ENCODE measurements around the gene SELENOO. TPM values are rescaled to one million over a fixed set of nuclear protein-coding genes. Genes with fewer than 3 reads are reported as not detected.

Gene SELENOO
- total and polyA plus RNA-seq, 2 of the 13 experiments (the other 11 are each of a cell fraction or from before 2014, with no cell fraction given): 14.4 to 19.0 TPM

GRCh38 chr22:50216684-50217520 lies 16.1 kb downstream of the SELENOO start (continued):
- no peak for TF ChIP-seq PRMT3 (CRISPR knock-in tag; IDR thresholded peaks at IDR 0.05; ENCODE audit: borderline replicate concordance, low read depth)
- no peak for TF ChIP-seq EED (CRISPR knock-in tag; IDR thresholded peaks at IDR 0.05)

- CTCF ChIA-PET (ENCODE audit: low intra/inter-chr PET ratio, low total read pairs): interaction anchor here (0.6 kb wide), 1 partner anchor 124 kb away, joined by 3 read pairs; no protein-coding TSS in a partner anchor
- peaks cover 12% of the 10 kb centered on the region for H3K79me2 ChIP-seq (ENCODE audit: insufficient read depth, low read length)
- H3K9ac ChIP-seq (ENCODE audit: insufficient read depth, low read depth, low read length): no peak overlapping the region
- FAIRE-seq: no peak
- no peak overlapping the region for H3K4me2 ChIP-seq (ENCODE audit: low read depth, low read length)
- no peak for ATAC-seq
- no peak for TF ChIP-seq ZNF639 (CRISPR knock-in tag; conservative IDR thresholded peaks at IDR 0.05)
- TF ChIP-seq NR1H2 (CRISPR knock-in tag; IDR thresholded peaks at IDR 0.05; ENCODE audit: borderline replicate concordance, low read depth): no peak
- TF ChIP-seq ATM (IDR thresholded peaks at IDR 0.05; ENCODE audit: borderline replicate concordance): no peak
- TF ChIP-seq RBM22 (optimal IDR thresholded peaks at IDR 0.05; ENCODE audit: low read length): peak; percentile 71
- WGBS (ENCODE audit: low lambda C conversion rate): 96% methylated on average over 16 of the region's 21 CpGs
- H4K20me1 ChIP-seq (ENCODE audit: insufficient read depth, low read length): peaks cover 5% of the 10 kb centered on the region; the same call in 1 of the 2 replicates
- H3K9me3 ChIP-seq (ENCODE audit: low read length): no peaks in the 10 kb centered on the region
- no peak for DNase-seq (ENCODE audit: low spot score)
- in situ Hi-C loops (cut with HindIII; ENCODE audit: extremely low pct_ligation_motif_present, low pct_unique_long_range_greater_than_20kb): no loop called here
- intact Hi-C loops (cut with micrococcal nuclease; ENCODE audit: unreplicated experiment): no loop called here
- H3K4me3 ChIP-seq (replicated peaks in 1 of 3; ENCODE audit: insufficient read depth in 1 of 3, low read depth in 2 of 3, low read length in 3 of 3): no peak overlapping the region
- no peaks in the 10 kb centered on the region for H3K27me3 ChIP-seq (ENCODE audit: control insufficient read depth in 1 of 2, insufficient read depth in 2 of 2, low read length in 2 of 2)
- no peak overlapping the region for H3K27ac ChIP-seq (ENCODE audit: extremely low read length, insufficient read depth, low read length)
- H2AFZ ChIP-seq (ENCODE audit: low read length): no peak overlapping the region
- POLR2A ChIA-PET: interaction anchor here (1.3 kb wide), 1 partner anchor 33 kb away, joined by 3 read pairs; the partner anchor contains the start of gene HDAC10
- H3K4me1 ChIP-seq (ENCODE audit: insufficient read depth, low read length): no peaks in the 10 kb centered on the region
- no TSS peak for BruUV-seq (replicated peaks)
- H3K36me3 ChIP-seq (replicated peaks in 1 of 2; ENCODE audit: control insufficient read depth in 1 of 2, insufficient read depth in 2 of 2, low read length in 2 of 2): peaks cover 22 to 70% of the 10 kb centered on the region in 2 experiments; a peak in 4 of 5 replicates
Observed at GRCh38 chr22:50217543-50218152, 16.8 kb downstream of the SELENOO start.

Data from HepG2 (cell line).